GM12801 (cell line): ENCODE measurements around the gene PPFIA4.

Source experiments
- TF ChIP-seq, protein P1 (sequence below): IDR thresholded peaks from one replicate; pipeline ENCODE4 v1.5.1; 2011; ENCODE audit warnings: control low read depth; ENCODE audit not compliant: insufficient read length; ENCODE audit errors: extremely low read depth

PPFIA4 gene

GRCh38 chr1:203126151-203126865, 100.0 kb downstream of the PPFIA4 start:
- TF ChIP-seq, protein P1, sequence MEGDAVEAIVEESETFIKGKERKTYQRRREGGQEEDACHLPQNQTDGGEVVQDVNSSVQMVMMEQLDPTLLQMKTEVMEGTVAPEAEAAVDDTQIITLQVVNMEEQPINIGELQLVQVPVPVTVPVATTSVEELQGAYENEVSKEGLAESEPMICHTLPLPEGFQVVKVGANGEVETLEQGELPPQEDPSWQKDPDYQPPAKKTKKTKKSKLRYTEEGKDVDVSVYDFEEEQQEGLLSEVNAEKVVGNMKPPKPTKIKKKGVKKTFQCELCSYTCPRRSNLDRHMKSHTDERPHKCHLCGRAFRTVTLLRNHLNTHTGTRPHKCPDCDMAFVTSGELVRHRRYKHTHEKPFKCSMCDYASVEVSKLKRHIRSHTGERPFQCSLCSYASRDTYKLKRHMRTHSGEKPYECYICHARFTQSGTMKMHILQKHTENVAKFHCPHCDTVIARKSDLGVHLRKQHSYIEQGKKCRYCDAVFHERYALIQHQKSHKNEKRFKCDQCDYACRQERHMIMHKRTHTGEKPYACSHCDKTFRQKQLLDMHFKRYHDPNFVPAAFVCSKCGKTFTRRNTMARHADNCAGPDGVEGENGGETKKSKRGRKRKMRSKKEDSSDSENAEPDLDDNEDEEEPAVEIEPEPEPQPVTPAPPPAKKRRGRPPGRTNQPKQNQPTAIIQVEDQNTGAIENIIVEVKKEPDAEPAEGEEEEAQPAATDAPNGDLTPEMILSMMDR: no peak

DNA sequence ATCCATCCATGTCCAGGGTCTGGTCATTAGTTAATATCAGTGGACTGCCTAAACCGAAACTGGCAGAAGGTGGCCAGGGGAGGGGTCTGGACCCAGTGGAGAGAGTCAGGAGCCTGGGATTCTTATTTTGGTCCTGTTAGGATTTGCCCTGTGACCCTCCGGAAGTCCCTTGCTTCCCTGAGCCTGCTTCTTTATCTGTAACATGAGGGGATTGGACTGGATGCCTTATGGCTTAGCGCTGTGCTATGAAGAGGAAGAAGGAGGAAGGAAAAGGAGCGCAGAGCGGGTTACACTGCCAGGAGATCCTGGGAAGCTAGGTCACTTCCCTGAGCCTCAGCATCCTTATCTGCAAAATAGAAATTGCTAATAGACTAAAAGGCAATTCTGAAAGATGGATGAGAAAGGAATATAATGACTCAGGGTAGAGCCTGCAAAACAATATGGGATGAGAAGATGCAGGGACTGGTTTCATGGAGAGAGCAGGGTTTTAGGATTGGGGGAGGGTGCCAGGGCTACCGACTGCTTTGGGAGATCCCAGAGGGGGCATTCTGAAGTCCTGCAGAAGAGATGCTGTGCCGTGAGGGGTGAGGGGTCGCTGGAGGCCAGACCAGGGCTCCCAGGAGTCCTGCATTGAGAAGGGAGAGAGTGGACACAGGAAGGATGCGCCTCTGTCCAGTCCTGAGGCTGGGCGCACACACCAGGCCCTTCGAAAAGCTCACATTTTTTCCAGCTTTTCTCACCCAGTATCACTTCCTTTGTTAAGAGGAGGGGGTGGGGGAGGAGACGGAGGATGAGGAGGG, 100.8 kb downstream of the PPFIA4 start:
- TF ChIP-seq, protein P1: no peak

GRCh38 chr1:203127666-203128430, 101.6 kb downstream of the PPFIA4 start, which contains the start of gene ADORA1:
TSS of gene ADORA1 (plus strand) at chr1:203127726. CDS start at chr1:203128842, 1,116 bp downstream.
- TF ChIP-seq, protein P1: no peak

DNA sequence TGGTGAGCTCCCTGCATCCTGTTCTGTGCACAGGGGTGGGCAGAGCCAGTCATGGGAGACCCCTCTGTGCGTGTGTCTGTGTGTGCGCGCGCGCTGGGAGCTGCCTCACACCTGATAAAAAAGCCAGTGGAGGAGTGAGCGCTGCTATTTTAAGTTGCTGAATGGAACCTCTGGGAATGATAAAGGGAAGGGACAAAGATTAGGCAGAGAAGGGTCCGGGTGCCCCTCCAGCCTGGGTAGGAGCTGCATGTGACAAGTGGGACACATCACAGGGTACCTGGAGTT, 102.1 kb downstream of the PPFIA4 start:
- TF ChIP-seq, protein P1: no peak
